ENCODE measurements around the gene GJA3. TPM values are rescaled to one million over a fixed set of nuclear protein-coding genes. Genes with fewer than 3 reads are reported as not detected.

Gene GJA3
- total RNA-seq, 4 donors from 2014 or later: 0.11 to 0.54 (median 0.41) TPM

DNA sequence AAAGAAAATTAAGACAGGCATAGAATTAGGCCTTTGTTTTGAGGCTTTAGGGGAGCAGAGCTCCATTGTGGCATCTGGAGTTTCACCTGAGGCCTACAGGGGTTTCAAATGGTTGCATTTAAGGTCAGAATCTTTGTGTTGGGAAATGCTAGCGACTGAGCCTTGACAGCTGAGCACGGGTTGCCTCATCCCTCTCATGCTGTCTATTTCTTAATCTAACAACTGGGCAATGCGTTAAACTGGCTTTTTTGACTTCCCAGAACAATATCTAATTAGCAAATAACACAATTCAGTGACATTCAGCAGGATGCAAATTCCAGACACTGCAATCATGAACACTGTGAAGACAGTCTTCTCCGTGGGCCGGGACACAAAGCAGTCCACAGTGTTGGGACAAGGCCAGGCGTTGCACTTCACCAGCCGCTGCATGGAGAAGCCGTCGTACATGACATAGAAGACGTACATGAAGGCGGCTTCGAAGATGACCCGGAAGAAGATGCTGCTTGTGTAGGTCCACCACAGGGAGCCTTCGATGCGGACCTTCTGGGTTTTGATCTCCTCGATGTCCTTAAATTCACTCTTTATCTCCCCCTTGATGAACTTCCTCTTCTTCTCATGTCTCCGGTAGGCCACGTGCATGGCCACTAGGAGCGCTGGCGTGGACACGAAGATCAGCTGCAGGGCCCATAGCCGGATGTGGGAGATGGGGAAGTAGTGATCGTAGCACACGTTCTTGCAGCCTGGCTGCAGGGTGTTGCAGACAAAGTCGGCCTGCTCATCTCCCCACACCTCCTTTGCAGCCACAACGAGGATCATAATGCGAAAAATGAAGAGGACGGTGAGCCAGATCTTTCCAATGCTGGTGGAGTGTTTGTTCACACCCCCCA, 28.1 kb upstream of the GJA3 start:
- peaks cover 5 to 22% of the 10 kb centered on the region in 2 donors for H3K4me1 ChIP-seq
- H3K9me3 ChIP-seq: no peaks in the 10 kb centered on the region
- TF ChIP-seq POLR2A (IDR thresholded peaks at IDR 0.05) (no peak), CTCF (IDR thresholded peaks at IDR 0.05) (no peak)
- H3K27ac ChIP-seq: no peak overlapping the region
- intact Hi-C loops (cut with DNase I): loop anchor here (10.0 kb wide), 2 partner anchors 526 to 736 kb away; no protein-coding TSS in a partner anchor
- no peaks in the 10 kb centered on the region for H3K36me3 ChIP-seq
- no peak overlapping the region for H3K4me3 ChIP-seq (replicated peaks in 1 of 3)
- DNase-seq: no peak
- 88 to 89% methylated on average over 28 of the region's 28 CpGs for WGBS, 2 donors
- no peaks in the 10 kb centered on the region for H3K27me3 ChIP-seq

DNA sequence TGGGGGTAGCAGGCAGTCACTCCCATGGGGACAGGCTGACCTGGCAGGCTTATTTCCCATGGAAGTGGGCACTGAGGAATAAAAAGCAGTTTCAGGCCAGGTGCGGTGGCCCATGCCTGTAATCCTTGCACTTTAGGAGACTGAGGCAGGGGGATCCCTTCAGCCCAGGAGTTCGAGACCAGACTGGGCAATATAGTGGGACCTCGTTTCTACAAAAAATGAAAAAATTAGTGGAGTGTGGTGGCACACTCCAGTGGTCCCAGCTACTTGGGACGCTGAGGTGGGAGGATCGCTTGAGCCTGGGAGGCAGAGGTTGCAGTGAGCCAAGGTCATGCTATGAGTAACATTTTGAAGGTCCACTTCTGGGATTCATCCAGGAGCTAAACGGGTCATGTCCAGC, 25.9 kb upstream of the GJA3 start:
- 72 to 75% methylated on average over 6 of the region's 6 CpGs for WGBS, 2 donors
- Histone ChIP-seq H3K36me3 (no peaks in the 10 kb centered on the region), H3K4me3 (replicated peaks in 1 of 3) (no peak overlapping the region), H3K27ac (no peak overlapping the region), H3K4me1 (peaks cover 2 to 3% of the 10 kb centered on the region in 2 donors), H3K9me3 (no peaks in the 10 kb centered on the region), H3K27me3 (no peaks in the 10 kb centered on the region)
- TF ChIP-seq POLR2A (IDR thresholded peaks at IDR 0.05): no peak
- TF ChIP-seq CTCF (IDR thresholded peaks at IDR 0.05): no peak
- intact Hi-C loops (cut with DNase I): loop anchor here (10.0 kb wide), 2 partner anchors 528 to 738 kb away; no protein-coding TSS in a partner anchor
- no peak for DNase-seq

DNA sequence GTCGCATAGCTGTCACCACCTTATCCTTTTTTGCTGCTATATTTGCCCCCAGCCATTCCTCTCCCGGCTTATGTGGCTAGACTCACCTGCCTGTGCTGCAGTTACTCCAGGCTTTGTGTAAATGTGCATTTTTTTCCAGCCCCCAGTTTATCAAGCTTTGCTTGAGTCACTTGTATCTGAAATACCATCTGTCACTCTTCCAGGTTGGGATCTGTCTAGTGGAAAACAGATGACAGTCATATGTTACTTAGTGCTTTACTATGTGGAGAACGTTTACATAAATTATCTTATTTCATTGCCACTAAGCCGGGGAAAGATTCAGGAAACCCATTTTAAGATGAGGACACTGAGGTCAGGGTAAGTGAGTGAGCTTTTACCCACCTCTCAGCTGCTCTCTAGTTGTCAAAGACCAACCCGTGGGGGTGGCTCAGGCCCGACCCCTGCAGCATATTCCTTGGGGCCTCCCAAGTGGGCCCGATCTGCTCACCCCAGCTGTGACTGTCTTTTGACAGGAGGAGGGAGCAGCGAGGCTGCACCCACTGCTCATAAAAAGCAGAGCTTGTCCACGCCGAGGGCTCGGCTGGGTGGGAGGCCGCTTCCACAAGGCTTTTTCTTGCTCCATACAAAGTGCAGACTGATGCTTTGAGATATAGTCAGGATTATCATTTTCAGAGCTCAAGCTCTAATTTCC, 24.7 kb upstream of the GJA3 start:
- Histone ChIP-seq H3K27me3 (no peaks in the 10 kb centered on the region), H3K9me3 (no peaks in the 10 kb centered on the region), H3K4me1 (no peaks in the 10 kb centered on the region), H3K27ac (no peak overlapping the region), H3K4me3 (replicated peaks in 1 of 3) (no peak overlapping the region), H3K36me3 (no peaks in the 10 kb centered on the region)
- intact Hi-C loops (cut with DNase I): loop anchor here (10.0 kb wide), 2 partner anchors 529 to 739 kb away; no protein-coding TSS in a partner anchor
- TF ChIP-seq CTCF (IDR thresholded peaks at IDR 0.05) (no peak), POLR2A (IDR thresholded peaks at IDR 0.05) (no peak)
- WGBS, 2 donors: 85% methylated on average over 12 of the region's 12 CpGs
- DNase-seq: no peak

DNA sequence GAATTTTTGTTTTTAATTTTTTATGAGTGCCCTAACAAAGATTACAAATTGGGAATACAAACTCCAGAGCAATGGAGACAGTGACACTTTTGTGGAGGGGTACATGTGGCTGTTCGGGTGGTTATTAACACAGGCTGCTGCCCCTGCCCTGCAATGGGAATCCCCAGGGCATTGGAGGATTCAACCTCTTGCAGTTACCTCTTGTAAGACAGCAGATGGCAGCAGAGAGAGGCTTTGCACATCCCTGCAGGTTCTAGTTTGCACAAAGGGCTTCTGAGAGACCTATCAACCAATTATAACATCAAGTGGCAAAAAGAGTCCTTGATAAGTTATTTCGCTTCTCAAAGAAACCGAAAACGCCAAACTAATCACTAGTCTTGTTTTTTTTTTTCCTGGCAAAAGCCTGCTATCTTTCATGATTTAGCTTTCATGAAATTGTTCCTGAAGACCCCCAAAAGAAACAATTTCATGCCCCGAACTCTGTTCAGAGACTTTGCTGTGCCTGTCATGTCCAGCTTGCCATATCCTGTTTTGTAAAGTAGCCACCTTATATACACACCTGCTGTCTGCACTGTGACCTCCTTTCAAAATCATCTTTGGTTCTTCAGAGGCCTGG, 21.5 kb upstream of the GJA3 start:
- TF ChIP-seq POLR2A (IDR thresholded peaks at IDR 0.05) (no peak), CTCF (IDR thresholded peaks at IDR 0.05) (peak; percentile 28 to 86 (median 81))
- peak; percentile 49 to 54 for DNase-seq
- 19% methylated on average over 5 of the region's 5 CpGs for WGBS, 2 donors

More for the DNA sequence above, 21.5 kb upstream of the GJA3 start:
- H3K9me3 ChIP-seq: no peaks in the 10 kb centered on the region
- no peak overlapping the region for H3K27ac ChIP-seq
- H3K36me3 ChIP-seq: no peaks in the 10 kb centered on the region
- H3K4me1 ChIP-seq: no peaks in the 10 kb centered on the region
- intact Hi-C loops (cut with DNase I): loop anchor here (10.0 kb wide), 2 partner anchors 532 to 742 kb away; no protein-coding TSS in a partner anchor
- H3K4me3 ChIP-seq (replicated peaks in 1 of 3): no peak overlapping the region
- no peaks in the 10 kb centered on the region for H3K27me3 ChIP-seq
